HepG2 (cell line): Measurements from ENCODE around the gene ZNF175. TPM values are rescaled to one million over a fixed set of nuclear protein-coding genes. Genes with fewer than 3 reads are reported as not detected.

Experiments used
- ARID4A ChIP-seq: sonication (generic); formaldehyde crosslinking; IDR thresholded peaks from 2 replicates; pipeline ENCODE4 v1.5.0; 2020; ENCODE audit warnings: mild to moderate bottlenecking, missing genetic modification reagents, borderline replicate concordance
- MTA3 ChIP-seq: sonication (generic); formaldehyde crosslinking; IDR thresholded peaks from 2 replicates; pipeline ENCODE4 v1.4.0; 2020; ENCODE audit warnings: missing genetic modification reagents
- MYNN ChIP-seq: sonication (generic); formaldehyde crosslinking; IDR thresholded peaks from 2 replicates; pipeline ENCODE4 v1.4.0; 2020; ENCODE audit warnings: mild to moderate bottlenecking, low read depth, missing genetic modification reagents
- PCBP2 ChIP-seq: fragments of 200-400 bp; formaldehyde crosslinking; optimal IDR thresholded peaks from 2 replicates; pipeline ENCODE3; 2018; ENCODE audit warnings: low read length, low read depth; ENCODE audit not compliant: poor library complexity, severe bottlenecking
- RFX3 ChIP-seq: IDR thresholded peaks from 2 replicates; pipeline ENCODE4 v1.6.1; 2016; ENCODE audit warnings: missing biosample characterization, missing genetic modification reagents
- TOPORS ChIP-seq: sonication (generic); formaldehyde crosslinking; IDR thresholded peaks from 2 replicates; pipeline ENCODE4 v1.8.0; 2023; ENCODE audit warnings: mild to moderate bottlenecking, missing genetic modification reagents
- TRIM24 ChIP-seq: sonication (generic); formaldehyde crosslinking; IDR thresholded peaks from 2 replicates; pipeline ENCODE4 v1.8.0; 2022; ENCODE audit warnings: mild to moderate bottlenecking, missing genetic modification reagents
- YEATS4 ChIP-seq: sonication (generic); formaldehyde crosslinking; IDR thresholded peaks from 2 replicates; pipeline ENCODE4 v1.4.0; 2020; ENCODE audit warnings: missing genetic modification reagents, borderline replicate concordance
- ZC3H13 ChIP-seq: sonication (generic); formaldehyde crosslinking; IDR thresholded peaks from 2 replicates; pipeline ENCODE4 v1.8.1; 2023; ENCODE audit warnings: mild to moderate bottlenecking, missing genetic modification reagents, moderate library complexity
- ZNF674 ChIP-seq: sonication (generic); formaldehyde crosslinking; IDR thresholded peaks from 2 replicates; pipeline ENCODE4 v1.5.0; 2020; ENCODE audit warnings: low read depth, mild to moderate bottlenecking, missing genetic modification reagents
- ZNF772 ChIP-seq: sonication (generic); formaldehyde crosslinking; IDR thresholded peaks from 2 replicates; pipeline ENCODE4 v1.5.0; 2020; ENCODE audit warnings: mild to moderate bottlenecking, missing genetic modification reagents
- ZNF773 ChIP-seq: sonication (generic); formaldehyde crosslinking; IDR thresholded peaks from 2 replicates; pipeline ENCODE4 v1.4.0; 2020; ENCODE audit warnings: missing genetic modification reagents, borderline replicate concordance
- polyA plus RNA-seq, 8 experiments: library from polyadenylated mRNA; depleted of rRNA in 3 of 8; stranded (reverse) in 7 of 8; unstranded in 1 of 8; fragments of >200 nt; fragmentation: Illumina TruSeq in 4 of 8; extraction: Trizol in 4 of 8; gene quantifications; 2 replicates each; pipeline versions ENCODE4 v1.2.1 to v1.2.3, GENCODE V29; 2011 to 2016; ENCODE audit warnings: low read depth in 4 of 8, missing spikeins in 1 of 8, mixed read lengths in 1 of 8; ENCODE audit not compliant: insufficient read depth in 1 of 8
- total RNA-seq, 5 experiments: library from RNA; depleted of rRNA; stranded (reverse); fragments of >200 nt; fragmentation: Illumina TruSeq; extraction: Trizol; gene quantifications; 2 replicates each; pipeline ENCODE4 v1.2.3, GENCODE V29; 2016; ENCODE audit warnings: low read depth in 1 of 5
- TF ChIP-seq, protein P1 (sequence below): fragments of 450-650 bp; IDR thresholded peaks from 2 replicates; pipeline ENCODE4 v1.6.1; 2016
- TF ChIP-seq, protein P2 (sequence below): sonication (generic); formaldehyde crosslinking; conservative IDR thresholded peaks from 2 replicates; pipeline ENCODE4 v1.8.0; 2022; ENCODE audit warnings: mild to moderate bottlenecking, moderate library complexity, missing genetic modification reagents
- TF ChIP-seq, protein P3 (sequence below): sonication (generic); formaldehyde crosslinking; IDR thresholded peaks from 2 replicates; pipeline ENCODE4 v1.8.0; 2023; ENCODE audit warnings: mild to moderate bottlenecking, missing genetic modification reagents
- TF ChIP-seq, protein P4 (sequence below): sonication (generic); formaldehyde crosslinking; IDR thresholded peaks from 2 replicates; pipeline ENCODE4 v1.4.0; 2020; ENCODE audit warnings: missing genetic modification reagents, borderline replicate concordance

ZNF175 gene
- total and polyA plus RNA-seq, 2 of the 13 experiments (the other 11 are each of a cell fraction or from before 2014, with no cell fraction given), result 1.2 to 1.5 TPM

DNA sequence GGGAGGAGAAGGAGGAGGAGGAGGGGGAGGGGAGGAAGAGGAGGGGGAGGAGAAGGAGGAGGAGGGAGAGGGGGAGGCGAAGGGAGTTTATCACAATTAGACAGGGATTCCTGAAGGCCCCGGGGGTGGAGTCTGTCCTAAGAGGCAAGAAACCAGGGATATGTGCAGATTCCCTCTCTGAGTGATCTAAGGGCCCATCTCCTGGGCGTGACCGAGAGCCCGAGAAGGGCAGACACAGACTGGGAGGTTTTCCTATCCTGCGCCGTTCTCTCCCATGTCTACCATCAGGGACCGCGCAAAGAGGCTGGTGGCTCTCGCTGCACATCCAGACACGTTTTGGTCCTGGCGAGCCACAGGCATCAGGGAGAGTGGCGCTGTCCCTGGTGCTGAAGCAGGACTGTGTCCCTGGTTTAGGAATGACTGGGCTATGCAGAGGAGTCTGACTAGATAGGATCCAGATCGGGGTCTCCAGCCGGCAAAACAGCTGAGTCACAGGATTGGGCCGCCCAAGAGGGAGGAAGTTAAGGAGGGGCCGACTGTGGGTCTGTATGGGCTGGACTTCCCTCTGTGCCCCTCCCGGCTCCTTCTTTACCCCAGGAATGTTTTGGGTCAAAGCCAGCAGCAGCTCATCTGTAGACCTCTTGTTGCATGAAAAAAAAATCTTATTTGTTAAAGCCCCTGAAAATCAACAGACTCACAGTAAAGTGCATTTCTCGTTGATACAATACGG, 17.9 kb upstream of the ZNF175 start (continued):
- TF ChIP-seq, protein P1, sequence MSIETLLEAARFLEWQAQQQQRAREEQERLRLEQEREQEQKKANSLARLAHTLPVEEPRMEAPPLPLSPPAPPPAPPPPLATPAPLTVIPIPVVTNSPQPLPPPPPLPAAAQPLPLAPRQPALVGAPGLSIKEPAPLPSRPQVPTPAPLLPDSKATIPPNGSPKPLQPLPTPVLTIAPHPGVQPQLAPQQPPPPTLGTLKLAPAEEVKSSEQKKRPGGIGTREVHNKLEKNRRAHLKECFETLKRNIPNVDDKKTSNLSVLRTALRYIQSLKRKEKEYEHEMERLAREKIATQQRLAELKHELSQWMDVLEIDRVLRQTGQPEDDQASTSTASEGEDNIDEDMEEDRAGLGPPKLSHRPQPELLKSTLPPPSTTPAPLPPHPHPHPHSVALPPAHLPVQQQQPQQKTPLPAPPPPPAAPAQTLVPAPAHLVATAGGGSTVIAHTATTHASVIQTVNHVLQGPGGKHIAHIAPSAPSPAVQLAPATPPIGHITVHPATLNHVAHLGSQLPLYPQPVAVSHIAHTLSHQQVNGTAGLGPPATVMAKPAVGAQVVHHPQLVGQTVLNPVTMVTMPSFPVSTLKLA, result no peak
- TF ChIP-seq ZNF674 (no peak), ZC3H13 (no peak), MYNN (CRISPR knock-in tag) (peak; percentile 66; the same call in 1 of the 2 replicates), MTA3 (CRISPR knock-in tag) (no peak), ARID4A (no peak), TOPORS (no peak), ZNF773 (CRISPR knock-in tag) (peak; percentile 96; the same call in 1 of the 2 replicates), PCBP2 (no peak), TRIM24 (no peak), ZNF772 (no peak; the same call in 1 of the 2 replicates), YEATS4 (CRISPR knock-in tag) (peak; percentile 37; the same call in 1 of the 2 replicates), RFX3 (CRISPR knock-in tag) (no peak)
- TF ChIP-seq, protein P2, sequence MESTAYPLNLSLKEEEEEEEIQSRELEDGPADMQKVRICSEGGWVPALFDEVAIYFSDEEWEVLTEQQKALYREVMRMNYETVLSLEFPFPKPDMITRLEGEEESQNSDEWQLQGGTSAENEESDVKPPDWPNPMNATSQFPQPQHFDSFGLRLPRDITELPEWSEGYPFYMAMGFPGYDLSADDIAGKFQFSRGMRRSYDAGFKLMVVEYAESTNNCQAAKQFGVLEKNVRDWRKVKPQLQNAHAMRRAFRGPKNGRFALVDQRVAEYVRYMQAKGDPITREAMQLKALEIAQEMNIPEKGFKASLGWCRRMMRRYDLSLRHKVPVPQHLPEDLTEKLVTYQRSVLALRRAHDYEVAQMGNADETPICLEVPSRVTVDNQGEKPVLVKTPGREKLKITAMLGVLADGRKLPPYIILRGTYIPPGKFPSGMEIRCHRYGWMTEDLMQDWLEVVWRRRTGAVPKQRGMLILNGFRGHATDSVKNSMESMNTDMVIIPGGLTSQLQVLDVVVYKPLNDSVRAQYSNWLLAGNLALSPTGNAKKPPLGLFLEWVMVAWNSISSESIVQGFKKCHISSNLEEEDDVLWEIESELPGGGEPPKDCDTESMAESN, result peak; percentile 64
- TF ChIP-seq, protein P3, sequence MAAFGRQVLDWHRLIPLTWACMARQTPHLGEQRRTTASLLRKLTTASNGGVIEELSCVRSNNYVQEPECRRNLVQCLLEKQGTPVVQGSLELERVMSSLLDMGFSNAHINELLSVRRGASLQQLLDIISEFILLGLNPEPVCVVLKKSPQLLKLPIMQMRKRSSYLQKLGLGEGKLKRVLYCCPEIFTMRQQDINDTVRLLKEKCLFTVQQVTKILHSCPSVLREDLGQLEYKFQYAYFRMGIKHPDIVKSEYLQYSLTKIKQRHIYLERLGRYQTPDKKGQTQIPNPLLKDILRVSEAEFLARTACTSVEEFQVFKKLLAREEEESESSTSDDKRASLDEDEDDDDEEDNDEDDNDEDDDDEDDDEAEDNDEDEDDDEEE (CRISPR knock-in tag), result no peak
- TF ChIP-seq, protein P4, sequence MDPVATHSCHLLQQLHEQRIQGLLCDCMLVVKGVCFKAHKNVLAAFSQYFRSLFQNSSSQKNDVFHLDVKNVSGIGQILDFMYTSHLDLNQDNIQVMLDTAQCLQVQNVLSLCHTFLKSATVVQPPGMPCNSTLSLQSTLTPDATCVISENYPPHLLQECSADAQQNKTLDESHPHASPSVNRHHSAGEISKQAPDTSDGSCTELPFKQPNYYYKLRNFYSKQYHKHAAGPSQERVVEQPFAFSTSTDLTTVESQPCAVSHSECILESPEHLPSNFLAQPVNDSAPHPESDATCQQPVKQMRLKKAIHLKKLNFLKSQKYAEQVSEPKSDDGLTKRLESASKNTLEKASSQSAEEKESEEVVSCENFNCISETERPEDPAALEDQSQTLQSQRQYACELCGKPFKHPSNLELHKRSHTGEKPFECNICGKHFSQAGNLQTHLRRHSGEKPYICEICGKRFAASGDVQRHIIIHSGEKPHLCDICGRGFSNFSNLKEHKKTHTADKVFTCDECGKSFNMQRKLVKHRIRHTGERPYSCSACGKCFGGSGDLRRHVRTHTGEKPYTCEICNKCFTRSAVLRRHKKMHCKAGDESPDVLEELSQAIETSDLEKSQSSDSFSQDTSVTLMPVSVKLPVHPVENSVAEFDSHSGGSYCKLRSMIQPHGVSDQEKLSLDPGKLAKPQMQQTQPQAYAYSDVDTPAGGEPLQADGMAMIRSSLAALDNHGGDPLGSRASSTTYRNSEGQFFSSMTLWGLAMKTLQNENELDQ (CRISPR knock-in tag), result peak; percentile 94; the same call in 1 of the 2 replicates
